ENCODE results near the gene MGST3.
"Not testable (repeated sequence)": the region's sequence is repeated elsewhere in the genome, so short reads cannot be mapped to it uniquely, and the experiment has no call there.

Gene MGST3

GRCh38 chr1:165630629-165631341, at the start of gene MGST3:
Gene MGST3, plus strand, starts transcription at chr1:165631234. Its CDS starts 18,614 bp downstream, at chr1:165649848.
- DNase-seq (ENCODE audit: low read depth) = peak; percentile 88

- no peak for DNase-seq (ENCODE audit: low read depth)
These were observed 49.1 kb upstream of the MGST3 start for GRCh38 chr1:165581926-165582325.

- no peak for DNase-seq (ENCODE audit: low read depth)
These were observed 44.6 kb upstream of the MGST3 start for GRCh38 chr1:165586398-165586797.

- DNase-seq (ENCODE audit: low read depth) = not testable (repeated sequence)
These were observed 39.6 kb upstream of the MGST3 start for GRCh38 chr1:165591391-165591790.

GRCh38 chr1:165592945-165593823, 37.9 kb upstream of the MGST3 start:
- DNase-seq (ENCODE audit: low read depth) = peak; percentile 37

- DNase-seq (ENCODE audit: low read depth) = no peak
These were observed 35.6 kb upstream of the MGST3 start for GRCh38 chr1:165595246-165595938.

GRCh38 chr1:165597883-165598675, 33.0 kb upstream of the MGST3 start:
- DNase-seq (ENCODE audit: low read depth) = peak; percentile 80

GRCh38 chr1:165598676-165599059, 32.4 kb upstream of the MGST3 start:
- DNase-seq (ENCODE audit: low read depth) = no peak

GRCh38 chr1:165600793-165601192, 30.2 kb upstream of the MGST3 start:
- no peak for DNase-seq (ENCODE audit: low read depth)

- no peak for DNase-seq (ENCODE audit: low read depth)
These were observed 27.2 kb upstream of the MGST3 start for GRCh38 chr1:165603810-165604209.

GRCh38 chr1:165605246-165605645, 25.8 kb upstream of the MGST3 start:
- DNase-seq (ENCODE audit: low read depth) = no peak

- not testable (repeated sequence) for DNase-seq (ENCODE audit: low read depth)
These were observed 24.4 kb upstream of the MGST3 start for GRCh38 chr1:165606676-165607075.

- DNase-seq (ENCODE audit: low read depth) = no peak
These were observed 20.2 kb upstream of the MGST3 start for GRCh38 chr1:165610866-165611265.

GRCh38 chr1:165612062-165612461, 19.0 kb upstream of the MGST3 start:
- no peak for DNase-seq (ENCODE audit: low read depth)

- no peak for DNase-seq (ENCODE audit: low read depth)
These were observed 14.9 kb upstream of the MGST3 start for GRCh38 chr1:165616054-165616612.

- DNase-seq (ENCODE audit: low read depth) = no peak
These were observed 14.0 kb upstream of the MGST3 start for GRCh38 chr1:165616987-165617546.

GRCh38 chr1:165619647-165620151, 11.3 kb upstream of the MGST3 start:
- no peak for DNase-seq (ENCODE audit: low read depth)

GRCh38 chr1:165623624-165624023, 7.4 kb upstream of the MGST3 start:
- DNase-seq (ENCODE audit: low read depth) = no peak

GRCh38 chr1:165624441-165624840, 6.6 kb upstream of the MGST3 start:
- no peak for DNase-seq (ENCODE audit: low read depth)

- DNase-seq (ENCODE audit: low read depth) = no peak
These were observed 2.7 kb upstream of the MGST3 start for GRCh38 chr1:165628147-165628822.
